Liver (tissue), 9 donors: Measurements from ENCODE around the gene MYL3. TPM values are rescaled to one million over a fixed set of nuclear protein-coding genes. Genes with fewer than 3 reads are reported as not detected.

Source experiments
- DNase-seq: peaks from one replicate; pipeline ENCODE4 v3.0.0-alpha.2; 2017; ENCODE audit warnings: low spot score
- H3K27ac ChIP-seq, 2 donors: one replicate each; pipeline ENCODE4 v1.7.0; 2013; ENCODE audit warnings: inconsistent platforms in 2 of 2, low read length in 2 of 2, control low read depth in 1 of 2, low read depth in 1 of 2, mild to moderate bottlenecking in 1 of 2
- H3K27me3 ChIP-seq, 4 donors: one replicate each; pipeline versions ENCODE4 v1.6.1 to v1.7.0; 2013; ENCODE audit warnings: low read length in 3 of 4, inconsistent platforms in 1 of 4, mild to moderate bottlenecking in 1 of 4, moderate library complexity in 1 of 4; ENCODE audit not compliant: control insufficient read depth in 4 of 4, insufficient read depth in 4 of 4
- H3K36me3 ChIP-seq, 4 donors: one replicate each; pipeline versions ENCODE4 v1.6.1 to v1.7.0; 2013; ENCODE audit warnings: low read length in 3 of 4, mild to moderate bottlenecking in 3 of 4, low read depth in 1 of 4, moderate library complexity in 1 of 4; ENCODE audit not compliant: control insufficient read depth in 4 of 4, insufficient read depth in 3 of 4
- H3K4me1 ChIP-seq, 4 donors: one replicate each; pipeline versions ENCODE4 v1.6.1 to v1.7.0; 2013; ENCODE audit warnings: low read length in 3 of 4, mild to moderate bottlenecking in 3 of 4, moderate library complexity in 1 of 4; ENCODE audit not compliant: control insufficient read depth in 4 of 4, insufficient read depth in 4 of 4
- H3K4me3 ChIP-seq, 3 donors: one replicate each; pipeline versions ENCODE4 v1.6.1 to v1.7.0; 2013; ENCODE audit warnings: low read length in 3 of 3, control low read depth in 1 of 3, low read depth in 1 of 3, mild to moderate bottlenecking in 1 of 3
- H3K9ac ChIP-seq, 2 donors: one replicate each; pipeline ENCODE4 v1.7.0; 2013; ENCODE audit warnings: low read length in 2 of 2, mild to moderate bottlenecking in 2 of 2, moderate library complexity in 2 of 2, control low read depth in 1 of 2, low read depth in 1 of 2
- H3K9me3 ChIP-seq, 4 donors: one replicate each; pipeline versions ENCODE4 v1.6.1 to v1.7.0; 2013; ENCODE audit warnings: low read length in 3 of 4; ENCODE audit not compliant: control insufficient read depth in 4 of 4
- ATF3 ChIP-seq: IDR thresholded peaks from 2 replicates; pipeline ENCODE4 v1.6.1; 2016; ENCODE audit warnings: antibody characterized with exemption
- CTCF ChIP-seq: fragments of 150-350 bp; IDR thresholded peaks from 2 replicates; pipeline ENCODE4 v1.5.1; 2017; ENCODE audit warnings: improper control_type of control experiment, low read depth, low read length; ENCODE audit not compliant: missing input control
- FOXA1 ChIP-seq: IDR thresholded peaks from 2 replicates; pipeline ENCODE4 v1.6.1; 2016; ENCODE audit warnings: antibody characterized with exemption
- FOXA2 ChIP-seq: IDR thresholded peaks from 2 replicates; pipeline ENCODE4 v1.6.1; 2016; ENCODE audit warnings: antibody characterized with exemption
- HNF4G ChIP-seq: IDR thresholded peaks from 2 replicates; pipeline ENCODE4 v1.6.1; 2016; ENCODE audit warnings: antibody characterized with exemption
- JUND ChIP-seq, 2 donors: IDR thresholded peaks; 2 replicates each; pipeline ENCODE4 v1.6.1; 2016; ENCODE audit warnings: antibody characterized with exemption in 2 of 2
- MAX ChIP-seq: IDR thresholded peaks from 2 replicates; pipeline ENCODE4 v1.6.1; 2016; ENCODE audit warnings: antibody characterized with exemption
- NR2F2 ChIP-seq: IDR thresholded peaks from 2 replicates; pipeline ENCODE4 v1.6.1; 2016; ENCODE audit warnings: antibody characterized with exemption
- RAD21 ChIP-seq, 2 donors: IDR thresholded peaks; 2 replicates each; pipeline ENCODE4 v1.6.1; 2016; ENCODE audit warnings: antibody characterized with exemption in 2 of 2, mild to moderate bottlenecking in 2 of 2
- REST ChIP-seq: IDR thresholded peaks from 2 replicates; pipeline ENCODE4 v1.6.1; 2016; ENCODE audit warnings: antibody characterized with exemption, mild to moderate bottlenecking
- RXRA ChIP-seq, 2 donors: IDR thresholded peaks; 2 replicates each; pipeline ENCODE4 v1.6.1; 2017 to 2018; ENCODE audit warnings: antibody characterized with exemption in 2 of 2, mild to moderate bottlenecking in 1 of 2
- SP1 ChIP-seq: IDR thresholded peaks from 2 replicates; pipeline ENCODE4 v1.6.1; 2018; ENCODE audit warnings: antibody characterized with exemption, mild to moderate bottlenecking
- ZBTB33 ChIP-seq: IDR thresholded peaks from 2 replicates; pipeline ENCODE4 v1.6.1; 2016; ENCODE audit warnings: antibody characterized with exemption
- WGBS: extraction: QIAGEN DNeasy Blood & Tissue Kit; methylation state at CpG from one replicate; pipeline ENCODE4 v1.1.7; 2013; 5-methylcytosine and 5-hydroxymethylcytosine counted together
- polyA plus RNA-seq, 2 donors: library from polyadenylated mRNA; stranded (reverse) in 1 of 2; unstranded in 1 of 2; fragments of 200-250 nt in 1 of 2; fragments of >200 nt in 1 of 2; fragmentation: Nextera tagmentation in 1 of 2; extraction: Ambion mirVana in 1 of 2; gene quantifications; one replicate each; pipeline versions ENCODE4 v1.2.1 to v1.2.3, GENCODE V29; 2013 to 2015
- total RNA-seq, 2 donors: library from RNA; depleted of rRNA; stranded (reverse); fragments of >200 nt; gene quantifications; one replicate each; pipeline ENCODE4 v1.2.3, GENCODE V29; 2014
- donor health status: healthy.
- donor health status: healthy.
- donor health status: healthy.
- donor health status: healthy.
- donor health status: healthy.

The MYL3 gene
- total and polyA plus RNA-seq, 4 donors: 0.51 to 1.3 (median 0.81) TPM

GRCh38 chr3:46857485-46858341, 5.5 kb downstream of the MYL3 start:
- no peaks in the 10 kb centered on the region for H3K9me3 ChIP-seq
- 78% methylated on average over 10 of the region's 10 CpGs for WGBS
- H3K4me3 ChIP-seq: no peak overlapping the region
- H3K4me1 ChIP-seq: peaks cover 0 to 5% (median 3%) of the 10 kb centered on the region in 4 donors
- no peaks in the 10 kb centered on the region for H3K27me3 ChIP-seq
- no peak overlapping the region for H3K27ac ChIP-seq
- no peak overlapping the region for H3K9ac ChIP-seq
- H3K36me3 ChIP-seq: no peaks in the 10 kb centered on the region
- no peak for TF ChIP-seq NR2F2
- TF ChIP-seq MAX: no peak
- no peak for TF ChIP-seq JUND (IDR thresholded peaks at IDR 0.05)
- no peak for DNase-seq

- TF ChIP-seq SP1 (no peak), RXRA (IDR thresholded peaks at IDR 0.05) (peak in 1 of 2 donors; percentile 16)
- Histone ChIP-seq H3K4me1 (peaks cover 0 to 5% (median 3%) of the 10 kb centered on the region in 4 donors), H3K36me3 (no peaks in the 10 kb centered on the region), H3K4me3 (no peak overlapping the region), H3K9me3 (no peaks in the 10 kb centered on the region), H3K9ac (no peak overlapping the region), H3K27ac (no peak overlapping the region), H3K27me3 (no peaks in the 10 kb centered on the region)
- DNase-seq: no peak
- WGBS: 79% methylated on average over 17 of the region's 17 CpGs
Observed at GRCh38 chr3:46856576-46857471, 6.4 kb downstream of the MYL3 start.

GRCh38 chr3:46854555-46854991, 8.7 kb downstream of the MYL3 start:
- no peak for TF ChIP-seq FOXA1
- no peak for TF ChIP-seq HNF4G
- no peak for TF ChIP-seq JUND (IDR thresholded peaks at IDR 0.05)
- no peak for TF ChIP-seq ATF3
- no peak for TF ChIP-seq SP1
- no peak for TF ChIP-seq ZBTB33
- no peak for TF ChIP-seq FOXA2
- TF ChIP-seq REST: no peak
- TF ChIP-seq CTCF: no peak
- no peak for TF ChIP-seq RXRA (IDR thresholded peaks at IDR 0.05)
- TF ChIP-seq RAD21 (IDR thresholded peaks at IDR 0.05): no peak
- Histone ChIP-seq H3K9ac (no peak overlapping the region), H3K27ac (no peak overlapping the region), H3K36me3 (no peaks in the 10 kb centered on the region), H3K4me3 (no peak overlapping the region), H3K9me3 (no peaks in the 10 kb centered on the region), H3K27me3 (no peaks in the 10 kb centered on the region), H3K4me1 (peaks cover 0 to 5% (median 3%) of the 10 kb centered on the region in 4 donors)
- WGBS: 90% methylated on average over 5 of the region's 5 CpGs
- no peak for DNase-seq
